Measurements from ENCODE around the gene FN1. TPM values are rescaled to one million over a fixed set of nuclear protein-coding genes. Genes with fewer than 3 reads are reported as not detected.

Gene FN1
- total RNA-seq, 1 experiment from 2014 or later = 133 TPM

DNA sequence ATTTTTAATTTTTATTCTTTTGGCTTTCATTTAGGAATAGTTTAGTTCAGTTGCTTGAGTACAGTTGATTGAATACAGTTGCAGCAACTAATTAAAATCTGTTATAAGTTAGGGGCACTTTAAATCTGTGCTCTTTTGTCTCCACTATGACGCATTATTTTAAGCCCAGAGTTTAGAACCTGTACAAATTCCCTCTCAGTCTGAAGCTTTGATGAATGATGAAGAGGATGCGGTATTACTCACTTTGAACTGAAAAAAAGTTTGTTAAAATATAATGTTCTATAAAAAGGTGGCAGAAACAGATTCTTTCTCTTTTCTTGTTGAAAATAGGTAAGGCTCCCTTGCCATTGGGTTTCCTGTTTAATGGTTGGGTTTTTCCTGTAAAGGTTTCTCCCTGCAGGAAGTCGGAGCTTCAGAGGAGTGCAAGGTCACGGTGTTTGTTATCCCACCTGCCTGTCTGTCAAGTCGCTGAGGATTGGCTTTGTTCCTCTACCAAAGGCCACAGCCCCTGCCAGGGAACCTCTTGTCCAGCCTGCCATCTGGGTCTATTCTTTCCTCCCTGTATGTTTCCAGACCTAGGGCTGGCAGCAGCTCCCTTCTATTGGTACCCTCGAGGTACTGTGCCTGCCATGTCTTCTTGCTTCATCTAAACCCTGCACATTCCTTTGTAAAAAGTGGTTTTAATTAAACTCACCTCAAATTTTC lies 43.8 kb upstream of the FN1 start:
- H3K36me3 Mint-ChIP-seq (ENCODE audit: insufficient read depth, unreplicated experiment) = no peaks in the 10 kb centered on the region
- no peaks in the 10 kb centered on the region for H3K9me3 Mint-ChIP-seq (ENCODE audit: low read depth, unreplicated experiment)
- BruUV-seq (replicated peaks) = no TSS peak
- H3K27ac Mint-ChIP-seq (ENCODE audit: unreplicated experiment) = no peak overlapping the region
- CTCF ChIA-PET = no interaction called here
- no peaks in the 10 kb centered on the region for H3K4me1 Mint-ChIP-seq (ENCODE audit: low read depth, unreplicated experiment)
- no peaks in the 10 kb centered on the region for H3K27me3 Mint-ChIP-seq (ENCODE audit: unreplicated experiment)
- DNase-seq = no peak
- TF ChIP-seq, protein P1, sequence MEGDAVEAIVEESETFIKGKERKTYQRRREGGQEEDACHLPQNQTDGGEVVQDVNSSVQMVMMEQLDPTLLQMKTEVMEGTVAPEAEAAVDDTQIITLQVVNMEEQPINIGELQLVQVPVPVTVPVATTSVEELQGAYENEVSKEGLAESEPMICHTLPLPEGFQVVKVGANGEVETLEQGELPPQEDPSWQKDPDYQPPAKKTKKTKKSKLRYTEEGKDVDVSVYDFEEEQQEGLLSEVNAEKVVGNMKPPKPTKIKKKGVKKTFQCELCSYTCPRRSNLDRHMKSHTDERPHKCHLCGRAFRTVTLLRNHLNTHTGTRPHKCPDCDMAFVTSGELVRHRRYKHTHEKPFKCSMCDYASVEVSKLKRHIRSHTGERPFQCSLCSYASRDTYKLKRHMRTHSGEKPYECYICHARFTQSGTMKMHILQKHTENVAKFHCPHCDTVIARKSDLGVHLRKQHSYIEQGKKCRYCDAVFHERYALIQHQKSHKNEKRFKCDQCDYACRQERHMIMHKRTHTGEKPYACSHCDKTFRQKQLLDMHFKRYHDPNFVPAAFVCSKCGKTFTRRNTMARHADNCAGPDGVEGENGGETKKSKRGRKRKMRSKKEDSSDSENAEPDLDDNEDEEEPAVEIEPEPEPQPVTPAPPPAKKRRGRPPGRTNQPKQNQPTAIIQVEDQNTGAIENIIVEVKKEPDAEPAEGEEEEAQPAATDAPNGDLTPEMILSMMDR (IDR thresholded peaks at IDR 0.05; ENCODE audit: unreplicated experiment) = no peak
- intact Hi-C loops (cut with micrococcal nuclease; ENCODE audit: unreplicated experiment) = no loop called here
- no peak overlapping the region for H3K4me3 Mint-ChIP-seq (ENCODE audit: low read depth, unreplicated experiment)

DNA sequence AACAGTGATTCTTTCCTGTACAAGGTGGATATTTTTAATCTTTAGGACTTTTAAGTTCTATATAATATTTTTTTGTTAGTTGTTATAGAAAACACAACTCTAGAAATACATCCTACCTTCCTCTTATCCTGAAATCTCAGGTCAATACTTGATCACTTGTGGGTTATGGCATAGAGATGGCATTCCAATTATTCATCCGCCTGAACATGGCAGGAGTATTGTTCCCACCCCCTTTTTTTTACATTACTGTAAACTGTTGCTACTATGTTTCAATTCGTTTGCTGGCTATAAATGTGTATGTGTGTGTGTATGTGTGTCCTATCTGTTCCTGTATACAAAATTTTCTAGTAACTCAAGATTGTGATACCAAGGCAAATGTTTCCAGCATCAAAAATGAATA lies 43.3 kb upstream of the FN1 start:
- Mint-ChIP-seq H3K4me1 (ENCODE audit: low read depth, unreplicated experiment) (no peaks in the 10 kb centered on the region), H3K36me3 (ENCODE audit: insufficient read depth, unreplicated experiment) (no peaks in the 10 kb centered on the region), H3K27ac (ENCODE audit: unreplicated experiment) (no peak overlapping the region), H3K4me3 (ENCODE audit: low read depth, unreplicated experiment) (no peak overlapping the region), H3K27me3 (ENCODE audit: unreplicated experiment) (no peaks in the 10 kb centered on the region), H3K9me3 (ENCODE audit: low read depth, unreplicated experiment) (no peaks in the 10 kb centered on the region)
- intact Hi-C loops (cut with micrococcal nuclease; ENCODE audit: unreplicated experiment) = no loop called here
- CTCF ChIA-PET = no interaction called here
- no peak for DNase-seq
- TF ChIP-seq, protein P1 (IDR thresholded peaks at IDR 0.05; ENCODE audit: unreplicated experiment) = no peak
- no TSS peak for BruUV-seq (replicated peaks)

DNA sequence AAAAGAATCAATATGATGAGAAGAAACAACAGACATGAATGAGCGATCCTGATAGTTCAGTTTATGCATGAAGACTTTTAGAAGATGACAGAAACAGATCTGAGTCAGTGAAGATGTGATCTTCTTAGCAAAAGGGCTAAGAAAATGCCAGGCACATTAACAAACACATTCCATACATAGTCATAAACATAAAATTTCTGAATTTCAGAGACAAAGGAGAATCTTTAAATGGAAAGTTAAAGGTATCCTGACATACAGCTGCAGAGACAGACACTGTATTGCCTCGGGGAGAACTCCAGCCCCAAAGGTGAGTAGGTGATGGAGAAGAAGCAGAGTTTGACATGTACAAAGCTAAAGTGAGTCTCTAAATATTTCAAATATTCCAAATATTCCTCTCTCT lies 40.6 kb upstream of the FN1 start:
- Mint-ChIP-seq H3K27ac (ENCODE audit: unreplicated experiment) (no peak overlapping the region), H3K4me3 (ENCODE audit: low read depth, unreplicated experiment) (no peak overlapping the region), H3K4me1 (ENCODE audit: low read depth, unreplicated experiment) (no peaks in the 10 kb centered on the region), H3K36me3 (ENCODE audit: insufficient read depth, unreplicated experiment) (no peaks in the 10 kb centered on the region), H3K27me3 (ENCODE audit: unreplicated experiment) (no peaks in the 10 kb centered on the region), H3K9me3 (ENCODE audit: low read depth, unreplicated experiment) (no peaks in the 10 kb centered on the region)
- CTCF ChIA-PET = no interaction called here
- TF ChIP-seq, protein P1 (IDR thresholded peaks at IDR 0.05; ENCODE audit: unreplicated experiment) = no peak
- intact Hi-C loops (cut with micrococcal nuclease; ENCODE audit: unreplicated experiment) = no loop called here
- no peak for DNase-seq
- BruUV-seq (replicated peaks) = no TSS peak

DNA sequence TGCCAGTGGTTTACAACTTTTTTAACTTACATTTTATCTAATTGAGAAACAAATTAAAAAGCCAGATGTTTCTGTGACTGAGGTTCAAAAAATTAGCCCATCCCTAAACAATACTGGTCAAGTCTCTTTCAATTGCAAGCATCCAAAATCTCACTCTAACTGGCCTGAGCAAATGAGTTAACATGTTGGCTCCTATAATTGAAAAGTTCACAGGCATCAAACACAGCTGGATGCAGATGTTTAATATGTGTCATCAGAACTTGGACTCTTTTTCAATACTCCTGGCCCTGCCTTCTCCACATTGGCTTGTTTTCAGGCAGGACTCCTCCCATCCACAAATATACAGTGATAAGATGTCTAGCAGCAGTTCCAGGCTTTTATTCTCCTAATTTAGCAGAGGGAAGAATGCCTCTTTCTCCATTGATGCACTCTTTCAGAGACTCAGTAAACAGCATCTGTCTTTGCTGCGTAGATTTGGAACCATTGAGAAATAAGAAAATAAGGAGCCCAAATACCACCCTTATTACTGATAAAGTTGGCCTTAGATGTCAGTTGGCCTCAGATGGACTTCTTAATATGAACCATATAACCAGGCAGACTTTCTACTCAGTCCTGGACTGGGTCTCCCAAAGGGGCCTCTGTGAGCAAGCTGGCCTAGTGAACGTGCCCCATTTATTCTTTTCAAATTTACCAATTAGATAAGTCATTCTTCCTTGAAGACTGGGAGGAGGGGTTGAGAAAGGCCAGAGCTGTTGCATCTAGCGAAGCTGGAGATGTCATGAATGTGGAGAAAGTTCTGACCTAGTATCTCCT lies 30.4 kb upstream of the FN1 start:
- BruUV-seq (replicated peaks) = no TSS peak
- peaks cover 9% of the 10 kb centered on the region for H3K4me1 Mint-ChIP-seq (ENCODE audit: low read depth, unreplicated experiment)
- no peak overlapping the region for H3K4me3 Mint-ChIP-seq (ENCODE audit: low read depth, unreplicated experiment)
- no peak overlapping the region for H3K27ac Mint-ChIP-seq (ENCODE audit: unreplicated experiment)
- intact Hi-C loops (cut with micrococcal nuclease; ENCODE audit: unreplicated experiment) = no loop called here
- TF ChIP-seq, protein P1 (IDR thresholded peaks at IDR 0.05; ENCODE audit: unreplicated experiment) = no peak
- CTCF ChIA-PET = no interaction called here
- no peaks in the 10 kb centered on the region for H3K9me3 Mint-ChIP-seq (ENCODE audit: low read depth, unreplicated experiment)
- no peaks in the 10 kb centered on the region for H3K27me3 Mint-ChIP-seq (ENCODE audit: unreplicated experiment)
- DNase-seq = no peak
- no peaks in the 10 kb centered on the region for H3K36me3 Mint-ChIP-seq (ENCODE audit: insufficient read depth, unreplicated experiment)
